ENCODE data around the gene DOCK2.

The DOCK2 gene

GRCh38 chr5:170132269-170132975, 495.3 kb downstream of the DOCK2 start:
- H3K9me3 ChIP-seq (ENCODE audit: control insufficient read depth in 2 of 2, low read length in 2 of 2) = peaks cover 2 to 4% of the 10 kb centered on the region in 2 donors
- no peak overlapping the region for H3K4me3 ChIP-seq (ENCODE audit: low read length in 2 of 2)
- H3K36me3 ChIP-seq (ENCODE audit: control insufficient read depth in 2 of 2, insufficient read depth in 2 of 2, low read length in 2 of 2) = no peaks in the 10 kb centered on the region
- no peak overlapping the region for H3K9ac ChIP-seq (ENCODE audit: low read length in 2 of 2)
- H3K4me1 ChIP-seq (ENCODE audit: control insufficient read depth, insufficient read depth, low read length) = no peaks in the 10 kb centered on the region
- no peak overlapping the region for H3K27ac ChIP-seq (ENCODE audit: low read length)
- no peaks in the 10 kb centered on the region for H3K27me3 ChIP-seq (ENCODE audit: control insufficient read depth in 1 of 2, insufficient read depth in 2 of 2, low read length in 2 of 2)

Measured in stomach smooth muscle (tissue), 2 donors.